ENCODE results near the gene NUDT5.
"Not testable (repeated sequence)": the region's sequence is repeated elsewhere in the genome, so short reads cannot be mapped to it uniquely, and the experiment has no call there.

NUDT5 gene

GRCh38 chr10:12195603-12196506 is at the start of gene NUDT5, which contains the start of gene CDC123:
NUDT5 (minus strand) TSS chr10:12195891; CDS start chr10:12186291, 9,600 bp downstream.
CDC123 (plus strand) TSS chr10:12196188; CDS start chr10:12196246, 58 bp downstream.
- peak; percentile 80 to 85 for DNase-seq

- DNase-seq: peak; percentile 25 to 79
Measured at GRCh38 chr10:12243864-12244620, 48.4 kb upstream of the NUDT5 start.

- DNase-seq: no peak
Measured at GRCh38 chr10:12241810-12242529, 46.3 kb upstream of the NUDT5 start.

GRCh38 chr10:12238821-12239220 is 43.1 kb upstream of the NUDT5 start:
- no peak for DNase-seq

- DNase-seq: no peak
Measured at GRCh38 chr10:12237265-12238220, 41.9 kb upstream of the NUDT5 start.

GRCh38 chr10:12235796-12236195 is 40.1 kb upstream of the NUDT5 start:
- DNase-seq: no peak

- no peak for DNase-seq
Measured at GRCh38 chr10:12235116-12235694, 39.5 kb upstream of the NUDT5 start.

- not testable (repeated sequence) for DNase-seq
Measured at GRCh38 chr10:12234687-12235086, 39.0 kb upstream of the NUDT5 start.

GRCh38 chr10:12228851-12229250 is 33.2 kb upstream of the NUDT5 start:
- DNase-seq: no peak

GRCh38 chr10:12226438-12226837 is 30.7 kb upstream of the NUDT5 start:
- not testable (repeated sequence) for DNase-seq

GRCh38 chr10:12225444-12225843 is 29.8 kb upstream of the NUDT5 start:
- DNase-seq: no peak

- no peak for DNase-seq
Measured at GRCh38 chr10:12221323-12222298, 25.9 kb upstream of the NUDT5 start.

- DNase-seq: no peak
Measured at GRCh38 chr10:12218991-12219390, 23.3 kb upstream of the NUDT5 start.

- DNase-seq: peak; percentile 30 to 60
Measured at GRCh38 chr10:12214763-12215218, 19.1 kb upstream of the NUDT5 start.

- DNase-seq: no peak
Measured at GRCh38 chr10:12214093-12214492, 18.4 kb upstream of the NUDT5 start.

- no peak for DNase-seq
Measured at GRCh38 chr10:12213621-12214020, 17.9 kb upstream of the NUDT5 start.

- DNase-seq: no peak
Measured at GRCh38 chr10:12212454-12212853, 16.8 kb upstream of the NUDT5 start.

- no peak for DNase-seq
Measured at GRCh38 chr10:12208460-12208859, 12.8 kb upstream of the NUDT5 start.

- DNase-seq: no peak
Measured at GRCh38 chr10:12207114-12207513, 11.4 kb upstream of the NUDT5 start.

- DNase-seq: no peak
Measured at GRCh38 chr10:12205082-12205481, 9.4 kb upstream of the NUDT5 start.

All from CD4-positive, alpha-beta T cell treated with Interferon alpha-2 for 1 hour (primary cell).